NCI-H748 (cell line): ENCODE data around the gene SLC25A42.
"Not testable (repeated sequence)": the region's sequence is repeated elsewhere in the genome, so short reads cannot be mapped to it uniquely, and the experiment has no call there.

Source experiments
- DNase-seq: peaks from one replicate; lab custom pipeline; 2025; ENCODE audit not compliant: unreplicated experiment; lab: John Stamatoyannopoulos, UW

SLC25A42 gene

DNA sequence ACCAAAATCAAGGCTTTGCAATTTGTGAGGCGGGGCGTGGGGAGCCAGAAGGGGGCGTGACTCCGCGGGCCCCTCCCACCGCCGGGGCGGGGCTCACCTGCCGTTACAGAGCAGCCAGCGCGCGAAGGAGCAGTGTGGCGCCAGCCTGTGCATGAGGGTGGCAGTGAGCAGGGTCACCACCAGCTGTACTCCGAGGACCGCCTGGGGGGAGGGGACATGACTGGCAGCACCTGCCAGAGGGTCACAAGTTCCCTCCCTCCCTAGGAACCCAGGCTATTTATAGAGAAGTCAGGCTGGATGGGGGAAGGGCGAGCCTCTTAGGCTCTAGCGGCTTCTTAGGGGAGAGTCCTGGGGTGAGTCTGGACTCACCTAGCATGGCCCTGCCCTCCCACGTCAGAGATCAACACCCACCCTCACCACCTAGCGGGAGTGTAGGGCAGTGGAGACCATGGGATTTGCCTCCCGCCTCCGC is 70.9 kb downstream of the SLC25A42 start:
- DNase-seq: peak; percentile 59

- not testable (repeated sequence) for DNase-seq
Measured at GRCh38 chr19:19135713-19136112, 71.9 kb downstream of the SLC25A42 start.

DNA sequence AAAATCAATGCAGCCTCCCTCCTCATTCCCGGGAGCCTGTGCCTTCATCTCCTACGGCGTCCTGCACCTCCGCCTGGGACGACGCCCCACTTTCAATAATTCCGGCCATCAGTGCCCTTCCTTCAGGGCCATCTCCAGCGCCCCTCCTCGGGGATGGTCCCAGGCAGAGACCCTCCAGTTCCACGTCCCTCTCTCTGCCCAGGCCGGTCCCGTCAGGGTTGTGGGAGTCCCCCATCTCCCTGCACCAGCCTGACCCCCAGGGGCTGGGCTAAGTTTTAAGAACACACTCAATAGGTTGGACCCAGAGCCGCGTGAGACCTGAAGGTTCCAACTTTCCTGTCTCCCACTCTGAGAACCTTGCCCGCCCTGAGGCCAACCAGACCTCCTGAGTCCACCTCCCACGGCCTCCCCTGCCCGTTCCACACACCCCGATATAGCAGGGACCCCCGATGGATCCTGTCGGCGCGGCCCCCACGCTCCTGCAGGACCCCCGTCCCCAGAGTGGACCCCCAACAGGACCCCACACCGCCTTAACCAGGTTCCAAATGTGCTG is 73.8 kb downstream of the SLC25A42 start:
- DNase-seq: no peak

GRCh38 chr19:19138109-19138981 is 74.6 kb downstream of the SLC25A42 start, which contains the start of gene TMEM161A:
TMEM161A (minus strand) TSS chr19:19138478; CDS start chr19:19138428, 50 bp downstream.
- DNase-seq: peak; percentile 94

- DNase-seq: no peak
Measured at GRCh38 chr19:19139876-19140229, 76.1 kb downstream of the SLC25A42 start.

- DNase-seq: no peak
Measured at GRCh38 chr19:19140476-19140875, 76.7 kb downstream of the SLC25A42 start.

DNA sequence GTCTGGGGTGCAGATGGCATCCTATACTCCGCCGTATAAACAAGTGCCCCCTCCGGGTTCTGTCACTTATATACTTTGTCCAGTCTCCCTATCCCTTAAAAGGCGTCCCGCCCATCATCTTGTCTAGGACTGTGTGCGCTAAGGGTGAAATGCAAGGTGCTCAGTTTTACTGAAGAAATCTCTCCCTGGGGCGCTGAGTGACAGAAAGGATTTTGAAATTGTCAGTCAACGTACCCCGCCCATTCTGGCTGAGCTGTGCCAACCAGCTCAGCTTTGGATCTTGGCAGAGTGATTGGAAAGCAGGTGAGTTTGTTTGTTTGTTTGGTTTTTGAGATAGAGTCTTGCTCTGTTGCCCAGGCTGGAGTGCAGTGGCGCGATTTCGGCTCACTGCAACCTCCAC is 78.6 kb downstream of the SLC25A42 start:
- DNase-seq: no peak

DNA sequence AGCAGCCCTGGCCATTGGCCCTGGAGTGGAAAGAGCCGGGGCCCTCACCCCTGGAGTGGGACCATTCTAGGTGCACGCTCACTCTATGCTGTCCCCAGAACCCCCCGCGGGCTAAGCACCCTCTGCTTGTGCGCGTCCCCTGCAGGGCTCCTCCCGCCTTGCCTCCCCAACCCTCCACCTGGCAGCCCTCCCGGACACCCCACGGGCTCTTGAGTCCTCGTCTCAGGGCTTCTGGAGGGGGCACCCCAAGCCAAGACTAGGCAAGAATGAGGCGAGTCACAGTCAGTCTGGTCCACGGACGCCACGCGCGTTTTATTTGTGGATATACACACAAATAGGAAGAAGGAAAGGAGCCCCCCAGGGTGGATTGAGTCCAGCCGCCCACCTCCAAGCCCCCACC is 81.5 kb downstream of the SLC25A42 start:
- no peak for DNase-seq

DNA sequence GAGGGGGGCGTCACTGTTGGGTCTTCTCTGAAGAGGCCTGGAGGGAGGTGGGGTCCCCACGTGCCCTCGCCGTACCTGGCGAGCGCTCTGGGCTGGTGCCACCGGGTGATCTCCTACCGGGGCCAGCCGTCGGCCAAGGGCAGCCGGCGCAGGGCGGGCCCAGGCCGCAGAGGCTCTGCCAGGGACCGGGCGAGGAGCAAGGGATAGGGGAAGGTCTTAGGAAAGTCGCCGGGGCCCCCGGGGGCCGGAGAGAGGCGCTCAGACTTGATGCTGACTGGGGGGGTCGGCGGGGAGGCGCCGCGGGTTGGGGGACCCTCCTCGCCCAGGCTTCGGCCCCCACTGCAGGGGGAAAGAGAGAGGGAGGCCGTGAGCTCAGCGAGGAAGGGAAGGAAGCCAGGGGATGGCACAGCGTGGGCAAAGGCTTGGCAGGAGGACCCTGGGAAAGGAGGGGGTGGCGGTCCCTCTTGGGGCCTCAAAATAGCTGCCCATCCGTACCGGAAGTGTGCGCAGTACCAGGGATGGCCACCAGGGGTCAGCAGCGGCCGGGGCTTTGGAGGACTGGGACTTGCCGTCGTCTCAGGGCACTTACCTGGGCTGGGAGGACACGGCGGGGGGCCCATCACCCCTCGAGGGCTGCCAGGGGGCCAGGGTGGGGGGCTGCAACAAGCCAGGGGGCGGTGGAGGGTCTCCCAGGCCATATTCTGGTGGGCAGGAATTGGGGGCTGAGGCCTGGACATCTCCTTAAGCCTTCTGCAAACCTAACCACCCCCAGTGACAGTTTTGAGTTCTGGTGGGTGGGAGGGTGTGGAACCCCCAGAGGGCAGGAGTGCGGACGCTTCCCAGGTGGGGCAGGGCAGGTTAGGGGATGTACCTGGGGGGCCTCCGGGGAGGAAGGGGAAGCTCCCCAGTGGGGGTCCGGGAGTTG is 82.2 kb downstream of the SLC25A42 start:
- peak; percentile 27 for DNase-seq

- DNase-seq: no peak
Measured at GRCh38 chr19:19146865-19147264, 83.1 kb downstream of the SLC25A42 start.

DNA sequence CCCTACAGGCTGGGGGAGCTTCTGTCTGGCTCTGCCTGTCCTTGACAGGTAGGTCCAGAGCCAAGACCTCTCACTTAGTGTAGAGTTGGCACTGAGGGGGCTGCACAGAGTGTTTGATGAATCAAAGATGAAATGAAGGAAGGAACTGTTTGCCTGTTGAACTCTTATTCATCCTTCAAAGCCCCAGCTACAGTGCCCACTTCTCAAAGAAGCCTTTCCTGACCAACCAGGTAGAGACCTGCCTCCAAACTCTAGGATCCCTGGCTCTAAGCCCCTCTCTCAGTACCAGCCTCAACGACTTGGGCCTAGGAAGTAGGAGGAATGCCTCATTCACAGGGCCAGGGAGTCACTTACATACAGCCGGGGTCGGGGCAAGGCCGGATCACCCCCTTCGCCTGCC is 83.5 kb downstream of the SLC25A42 start:
- DNase-seq: no peak

- DNase-seq: not testable (repeated sequence)
Measured at GRCh38 chr19:19148504-19148903, 84.7 kb downstream of the SLC25A42 start.

- DNase-seq: no peak
Measured at GRCh38 chr19:19149435-19149834, 85.6 kb downstream of the SLC25A42 start.

DNA sequence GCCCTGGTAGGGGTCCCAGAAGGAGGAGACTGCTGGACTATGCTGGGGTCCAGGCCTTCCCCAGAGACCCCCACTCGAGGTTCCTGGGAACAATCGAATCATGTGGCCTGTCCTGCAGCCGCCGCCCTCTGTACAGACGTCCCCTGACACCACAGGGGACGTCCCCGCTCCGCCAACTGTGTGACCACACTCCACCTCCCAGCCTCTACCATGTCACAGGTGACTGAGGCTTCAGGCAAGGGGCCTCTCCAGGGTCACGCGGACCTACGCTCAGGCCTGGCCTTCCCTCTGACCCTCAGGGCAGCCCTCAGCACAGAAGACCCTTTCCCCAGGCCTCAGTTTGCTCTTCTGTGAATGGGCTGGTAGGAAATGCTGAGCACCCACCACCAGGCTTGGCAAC is 87.6 kb downstream of the SLC25A42 start:
- no peak for DNase-seq

DNA sequence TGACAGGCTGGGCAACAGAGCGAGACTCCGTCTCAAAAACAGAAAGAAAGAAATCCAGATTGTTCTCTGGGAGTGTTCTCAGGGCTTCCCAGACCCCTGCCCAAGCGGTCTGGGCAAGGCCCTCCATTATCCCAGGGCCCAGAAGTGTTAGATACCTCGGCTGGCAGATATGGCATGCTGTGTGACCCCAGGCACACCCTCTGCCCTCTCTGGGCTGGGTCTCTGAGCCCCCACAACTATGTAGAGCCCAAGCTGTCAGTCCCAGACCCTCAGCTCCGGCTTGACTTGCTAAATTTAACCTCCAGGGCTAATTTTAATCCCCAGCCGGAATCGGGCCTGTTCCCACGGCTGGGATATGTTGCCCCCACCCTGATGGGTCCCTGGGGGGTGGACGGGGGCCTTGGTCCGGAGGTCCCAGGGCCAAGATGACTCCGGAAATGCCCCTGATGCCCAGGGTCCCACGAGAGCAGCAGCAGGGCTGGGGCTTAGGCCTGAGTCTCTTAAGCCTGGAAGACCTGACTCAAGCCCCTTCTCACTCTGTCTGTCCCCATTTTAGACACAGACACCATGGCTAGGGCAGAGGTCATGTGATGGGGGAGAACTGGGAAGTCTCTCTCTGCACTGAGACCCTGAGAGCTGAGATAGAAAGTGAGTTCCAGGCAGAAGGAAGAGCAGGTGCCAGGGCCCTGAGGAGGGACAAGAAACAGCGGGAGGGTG is 89.0 kb downstream of the SLC25A42 start:
- no peak for DNase-seq

- no peak for DNase-seq
Measured at GRCh38 chr19:19154768-19155494, 91.1 kb downstream of the SLC25A42 start.

- DNase-seq: no peak
Measured at GRCh38 chr19:19155495-19156219, 91.9 kb downstream of the SLC25A42 start.

GRCh38 chr19:19157808-19158207 is 94.0 kb downstream of the SLC25A42 start:
- DNase-seq: no peak

- no peak for DNase-seq
Measured at GRCh38 chr19:19159534-19159933, 95.7 kb downstream of the SLC25A42 start.
